Fibroblast of mammary gland (primary cell): Measurements from ENCODE around the gene VAMP1.

Source experiments
- DNase-seq: peaks from one replicate; pipeline ENCODE4 v3.0.0-alpha.2; 2010; ENCODE audit warnings: low read depth
- H3K4me3 ChIP-seq: 2 replicates; pipeline ENCODE4 v1.5.1; 2011; ENCODE audit warnings: low read depth, mild to moderate bottlenecking, low read length, moderate library complexity; ENCODE audit not compliant: control insufficient read depth
- TF ChIP-seq, protein P1 (sequence below): conservative IDR thresholded peaks from 2 replicates; pipeline ENCODE4 v1.5.1; 2011; ENCODE audit warnings: low read depth, low read length, inconsistent platforms; ENCODE audit not compliant: control insufficient read depth, insufficient read depth

Gene VAMP1

DNA sequence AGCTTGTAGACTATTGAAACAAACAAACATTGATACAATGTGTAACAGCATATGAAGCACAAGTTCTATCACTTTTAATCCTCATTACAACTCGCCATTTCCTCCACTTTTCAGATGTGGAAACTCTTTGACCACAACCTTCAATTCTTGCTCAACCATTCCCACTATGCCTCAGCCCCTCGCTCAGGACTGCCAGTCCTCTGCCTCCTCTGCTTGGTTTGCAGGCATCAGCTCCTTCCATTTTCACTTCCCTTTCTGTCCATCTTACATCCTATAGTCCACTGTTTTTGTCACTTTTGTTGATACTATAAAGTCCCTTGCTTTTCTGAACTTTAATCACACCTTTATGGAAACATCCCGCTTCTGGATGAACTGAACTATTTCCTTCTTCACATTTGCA lies 53.9 kb downstream of the VAMP1 start:
- TF ChIP-seq, protein P1, sequence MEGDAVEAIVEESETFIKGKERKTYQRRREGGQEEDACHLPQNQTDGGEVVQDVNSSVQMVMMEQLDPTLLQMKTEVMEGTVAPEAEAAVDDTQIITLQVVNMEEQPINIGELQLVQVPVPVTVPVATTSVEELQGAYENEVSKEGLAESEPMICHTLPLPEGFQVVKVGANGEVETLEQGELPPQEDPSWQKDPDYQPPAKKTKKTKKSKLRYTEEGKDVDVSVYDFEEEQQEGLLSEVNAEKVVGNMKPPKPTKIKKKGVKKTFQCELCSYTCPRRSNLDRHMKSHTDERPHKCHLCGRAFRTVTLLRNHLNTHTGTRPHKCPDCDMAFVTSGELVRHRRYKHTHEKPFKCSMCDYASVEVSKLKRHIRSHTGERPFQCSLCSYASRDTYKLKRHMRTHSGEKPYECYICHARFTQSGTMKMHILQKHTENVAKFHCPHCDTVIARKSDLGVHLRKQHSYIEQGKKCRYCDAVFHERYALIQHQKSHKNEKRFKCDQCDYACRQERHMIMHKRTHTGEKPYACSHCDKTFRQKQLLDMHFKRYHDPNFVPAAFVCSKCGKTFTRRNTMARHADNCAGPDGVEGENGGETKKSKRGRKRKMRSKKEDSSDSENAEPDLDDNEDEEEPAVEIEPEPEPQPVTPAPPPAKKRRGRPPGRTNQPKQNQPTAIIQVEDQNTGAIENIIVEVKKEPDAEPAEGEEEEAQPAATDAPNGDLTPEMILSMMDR = no peak
- DNase-seq = no peak
- no peak overlapping the region for H3K4me3 ChIP-seq
